GM21723 (cell line): Measurements from ENCODE around the gene USP9Y.
"Not testable (repeated sequence)": the region's sequence is repeated elsewhere in the genome, so short reads cannot be mapped to it uniquely, and the experiment has no call there.

Experiments
- ATAC-seq: cut with Tn5 transposase; IDR thresholded peaks from one replicate; pipeline ENCODE4 v1.9.1; 2021; ENCODE audit warnings: mild to moderate bottlenecking, moderate library complexity; ENCODE audit not compliant: unreplicated experiment

The USP9Y gene, protein sequence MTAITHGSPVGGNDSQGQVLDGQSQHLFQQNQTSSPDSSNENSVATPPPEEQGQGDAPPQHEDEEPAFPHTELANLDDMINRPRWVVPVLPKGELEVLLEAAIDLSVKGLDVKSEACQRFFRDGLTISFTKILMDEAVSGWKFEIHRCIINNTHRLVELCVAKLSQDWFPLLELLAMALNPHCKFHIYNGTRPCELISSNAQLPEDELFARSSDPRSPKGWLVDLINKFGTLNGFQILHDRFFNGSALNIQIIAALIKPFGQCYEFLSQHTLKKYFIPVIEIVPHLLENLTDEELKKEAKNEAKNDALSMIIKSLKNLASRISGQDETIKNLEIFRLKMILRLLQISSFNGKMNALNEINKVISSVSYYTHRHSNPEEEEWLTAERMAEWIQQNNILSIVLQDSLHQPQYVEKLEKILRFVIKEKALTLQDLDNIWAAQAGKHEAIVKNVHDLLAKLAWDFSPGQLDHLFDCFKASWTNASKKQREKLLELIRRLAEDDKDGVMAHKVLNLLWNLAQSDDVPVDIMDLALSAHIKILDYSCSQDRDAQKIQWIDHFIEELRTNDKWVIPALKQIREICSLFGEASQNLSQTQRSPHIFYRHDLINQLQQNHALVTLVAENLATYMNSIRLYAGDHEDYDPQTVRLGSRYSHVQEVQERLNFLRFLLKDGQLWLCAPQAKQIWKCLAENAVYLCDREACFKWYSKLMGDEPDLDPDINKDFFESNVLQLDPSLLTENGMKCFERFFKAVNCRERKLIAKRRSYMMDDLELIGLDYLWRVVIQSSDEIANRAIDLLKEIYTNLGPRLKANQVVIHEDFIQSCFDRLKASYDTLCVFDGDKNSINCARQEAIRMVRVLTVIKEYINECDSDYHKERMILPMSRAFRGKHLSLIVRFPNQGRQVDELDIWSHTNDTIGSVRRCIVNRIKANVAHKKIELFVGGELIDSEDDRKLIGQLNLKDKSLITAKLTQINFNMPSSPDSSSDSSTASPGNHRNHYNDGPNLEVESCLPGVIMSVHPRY (N-terminal part only)

GRCh38 chrY:12701181-12701695 lies at the start of gene USP9Y:
TSS of gene USP9Y (plus strand) at chrY:12701231. CDS start at chrY:12709448, 8,217 bp downstream.
- ATAC-seq: no peak

DNA sequence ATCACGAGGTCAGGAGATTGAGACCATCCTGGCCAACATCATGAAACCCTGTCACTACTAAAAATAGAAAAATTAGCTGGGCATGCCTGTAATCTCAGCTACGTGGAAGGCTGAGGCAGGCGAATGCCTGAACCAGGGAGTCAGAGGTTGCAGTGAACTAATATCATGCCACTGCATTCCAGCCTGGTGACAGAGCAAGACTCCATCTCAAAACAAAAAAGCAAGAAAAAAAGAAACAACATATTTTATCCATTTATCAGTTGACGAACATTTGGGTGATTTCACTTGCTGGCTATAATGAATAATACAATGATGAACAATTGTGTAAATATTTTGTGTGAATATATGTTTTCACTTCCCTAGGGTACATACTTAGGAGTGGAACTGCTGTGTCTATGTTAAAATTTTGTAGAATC lies 49.4 kb upstream of the USP9Y start:
- ATAC-seq: no peak

- ATAC-seq: no peak
These were observed 39.0 kb upstream of the USP9Y start for GRCh38 chrY:12661745-12662681.

GRCh38 chrY:12662745-12663591 lies 38.1 kb upstream of the USP9Y start:
- ATAC-seq: no peak

- ATAC-seq: not testable (repeated sequence)
These were observed 37.2 kb upstream of the USP9Y start for GRCh38 chrY:12663845-12664244.

DNA sequence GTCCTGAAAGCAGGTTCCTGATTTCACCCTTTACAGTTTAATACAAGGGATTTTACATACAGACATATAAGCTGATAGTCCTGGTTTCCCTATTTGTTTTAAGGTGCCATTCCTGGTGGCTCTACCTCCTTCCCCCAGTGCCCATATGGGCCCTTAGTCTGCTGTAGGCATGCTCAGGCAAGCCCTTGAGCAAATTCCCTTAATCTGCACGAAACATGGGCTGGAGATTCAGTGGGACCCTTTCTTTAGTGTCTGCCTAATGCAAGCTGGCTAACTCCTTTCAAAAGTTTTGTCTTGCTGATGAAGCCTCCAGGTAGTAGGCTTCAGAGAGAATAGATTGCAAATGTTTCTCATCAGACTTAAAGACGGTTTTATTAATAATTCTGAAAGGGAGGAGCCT lies 22.9 kb upstream of the USP9Y start:
- ATAC-seq: no peak

GRCh38 chrY:12681535-12681934 lies 19.5 kb upstream of the USP9Y start:
- no peak for ATAC-seq

- no peak for ATAC-seq
These were observed 12.7 kb upstream of the USP9Y start for GRCh38 chrY:12688337-12688736.

DNA sequence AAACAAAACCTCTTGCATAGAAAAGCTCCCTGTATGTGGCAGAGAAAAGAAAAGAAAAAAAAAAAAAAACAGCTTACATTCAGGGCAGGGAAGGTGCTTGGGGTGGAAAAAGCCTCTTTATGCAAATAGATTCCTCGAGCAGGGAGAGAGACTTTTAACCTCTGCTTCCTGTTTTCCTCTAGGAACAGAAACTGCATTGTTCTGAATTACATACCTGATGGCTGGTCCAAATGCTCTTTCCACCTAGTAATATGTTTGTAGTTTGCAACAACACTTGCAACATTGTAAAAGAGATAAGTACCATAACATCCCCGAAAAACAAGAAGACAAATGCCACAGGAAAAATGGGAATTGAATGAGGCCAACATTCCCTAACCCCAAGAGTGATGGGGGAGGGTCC lies 944 bp upstream of the USP9Y start:
- ATAC-seq: no peak

DNA sequence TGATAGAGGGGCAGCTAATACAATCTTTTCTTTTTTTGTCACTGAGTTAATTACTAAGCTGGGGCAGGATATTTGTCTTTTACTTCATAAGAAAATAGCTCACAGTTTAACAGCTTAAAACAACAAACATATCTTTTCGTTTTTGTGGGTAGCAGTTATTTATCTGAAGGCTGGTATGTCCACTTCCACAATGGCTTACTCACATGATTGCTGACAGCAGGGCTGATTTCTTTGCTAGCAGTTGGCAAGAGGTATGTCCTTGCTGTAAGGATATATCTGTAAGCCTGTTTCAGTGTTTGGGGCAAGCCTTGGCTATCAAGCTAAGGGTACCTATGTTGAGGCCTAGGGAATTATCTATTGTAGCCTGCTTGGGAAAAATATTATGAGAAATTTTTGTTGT lies 1.1 kb downstream of the USP9Y start:
- ATAC-seq: no peak

GRCh38 chrY:12710460-12710859 lies 9.4 kb downstream of the USP9Y start:
- ATAC-seq: no peak

- ATAC-seq: no peak
These were observed 14.3 kb downstream of the USP9Y start for GRCh38 chrY:12715376-12715775.

- ATAC-seq: no peak
These were observed 28.7 kb downstream of the USP9Y start for GRCh38 chrY:12729746-12730145.

DNA sequence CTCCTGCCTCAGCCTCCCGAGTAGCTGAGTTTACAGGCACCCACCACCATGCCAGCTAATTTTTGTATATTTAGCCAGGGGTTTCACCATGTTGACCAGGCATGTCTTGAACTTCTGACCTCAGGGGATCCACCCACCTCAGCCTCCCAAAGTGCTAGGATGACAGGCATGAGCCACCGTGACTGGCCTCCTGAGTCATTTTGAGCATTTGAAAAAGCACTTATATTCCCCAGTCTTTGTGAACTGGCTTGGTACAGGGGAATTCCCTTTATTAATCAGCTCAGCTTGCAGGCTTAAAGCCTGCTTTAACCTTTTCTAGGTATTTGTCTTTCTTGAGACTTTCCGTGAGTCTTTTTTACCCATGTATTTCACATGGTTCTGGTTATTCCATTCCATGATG lies 32.6 kb downstream of the USP9Y start:
- ATAC-seq: no peak

- no peak for ATAC-seq
These were observed 33.0 kb downstream of the USP9Y start for GRCh38 chrY:12734051-12734450.

DNA sequence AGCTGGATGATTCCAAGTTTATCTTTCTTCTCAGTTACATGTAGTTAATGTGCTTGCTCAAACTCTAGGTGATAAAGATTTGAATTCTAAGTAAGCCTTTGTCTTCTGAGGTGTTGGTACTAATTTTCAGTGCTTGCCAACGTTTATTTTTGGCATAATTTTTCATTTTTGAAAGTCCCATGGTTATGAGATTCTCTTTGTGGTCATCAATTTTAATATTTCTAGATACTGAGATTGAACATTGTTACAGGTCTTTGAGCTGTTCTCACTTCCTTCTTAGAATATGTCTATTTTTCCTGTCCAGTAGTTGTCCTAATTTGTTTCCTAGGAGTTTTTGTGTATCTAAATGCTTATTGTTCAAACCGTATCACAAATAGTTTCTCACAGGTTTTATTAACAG lies 40.4 kb downstream of the USP9Y start:
- no peak for ATAC-seq

DNA sequence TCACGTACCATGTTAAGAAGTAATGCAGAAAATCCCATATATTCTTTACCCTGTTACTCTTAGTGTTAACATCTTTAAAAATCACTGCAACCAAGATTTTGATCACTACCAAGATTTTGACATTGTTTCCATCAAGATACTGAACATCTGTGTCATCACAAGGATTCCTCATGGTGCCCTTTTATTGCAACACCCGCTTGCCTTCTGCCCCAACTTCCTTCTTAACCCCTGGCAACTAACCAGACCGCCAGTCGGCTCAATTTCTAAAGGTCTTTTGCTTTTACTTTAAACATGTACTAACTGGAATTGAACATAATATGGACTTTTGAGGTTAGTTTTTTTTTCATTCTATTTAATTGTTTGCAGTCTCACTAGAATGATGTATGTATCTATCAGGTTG lies 41.7 kb downstream of the USP9Y start:
- no peak for ATAC-seq

DNA sequence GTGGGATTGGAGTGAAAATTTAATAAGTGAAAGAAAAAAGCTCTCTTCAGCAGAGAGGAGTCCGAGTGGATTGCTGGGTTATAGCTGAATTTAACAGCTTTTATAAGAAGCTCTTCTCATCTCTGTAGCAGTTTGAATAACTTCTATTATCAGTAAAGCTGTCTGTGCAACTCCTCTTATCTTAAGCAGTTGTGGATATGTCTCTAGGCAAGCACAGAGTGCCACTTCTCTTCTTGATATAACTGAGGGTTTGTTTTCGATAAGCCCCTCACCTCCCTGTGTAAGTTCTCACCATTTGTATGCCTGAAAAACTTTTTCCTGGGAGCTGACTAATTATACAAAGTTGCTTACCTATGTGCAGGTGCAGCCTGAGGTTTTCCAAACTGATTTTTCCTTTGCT lies 43.1 kb downstream of the USP9Y start:
- ATAC-seq: no peak

DNA sequence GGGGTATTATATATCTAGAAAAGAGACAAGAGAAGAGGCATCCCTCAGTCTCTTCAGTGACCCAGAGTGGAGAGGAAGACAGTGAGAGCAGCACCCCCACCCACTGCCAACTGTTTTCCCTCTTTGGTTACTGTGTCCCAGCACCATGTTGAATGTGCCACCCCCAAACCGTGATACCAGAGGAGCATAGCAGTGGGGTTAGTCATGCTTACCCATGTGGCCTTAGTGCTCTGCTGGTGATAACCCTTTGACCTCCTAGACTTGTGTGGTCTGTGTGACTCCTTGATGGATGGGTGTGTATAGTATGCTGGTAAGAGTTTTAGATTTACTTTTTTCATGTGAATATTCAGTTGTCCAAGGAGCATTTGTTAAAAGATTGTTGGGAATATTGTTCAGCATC lies 48.3 kb downstream of the USP9Y start:
- ATAC-seq: no peak
